A549 (cell line): ENCODE data around the gene UFSP1. TPM values are rescaled to one million over a fixed set of nuclear protein-coding genes. Genes with fewer than 3 reads are reported as not detected.

Experiments
- ATAC-seq, 2 experiments: fragments of 200-7000 bp in 1 of 2; fragments of >200 bp in 1 of 2; cut with Nextera tagmentation in 1 of 2; cut with Tn5 transposase in 1 of 2; 3 replicates each; pipeline versions ENCODE4 v1.8.0 to v1.9.1; 2018 to 2020; ENCODE audit warnings: mild to moderate bottlenecking in 1 of 2, moderate library complexity in 1 of 2
- CTCF ChIA-PET: fragments of 300-600 bp; sonication (Branson Sonifier 250); formaldehyde crosslinking; extraction: SDS; loops from one replicate; lab custom pipeline; 2021; ENCODE audit warnings: antibody characterized with exemption, inconsistent platforms; lab: Yijun Ruan, JAX
- POLR2A ChIA-PET: fragments of 350-600 bp; formaldehyde crosslinking; extraction: SDS; loops from one replicate; lab custom pipeline; 2021; ENCODE audit warnings: antibody characterized with exemption, inconsistent platforms; lab: Yijun Ruan, JAX
- DNase-seq, 2 experiments: peaks; one replicate each; pipeline versions ENCODE4 v3.0.0 to v3.0.0-alpha.2; 2011 to 2016; ENCODE audit warnings: low read depth in 1 of 2, low spot score in 1 of 2
- FAIRE-seq: peaks from 2 replicates; lab custom pipeline; 2011; peaks lifted over from hg19 to GRCh38; lab: Jason Lieb, UNC
- H3K27ac ChIP-seq, 2 experiments: fragments of >200 bp; sonication (Bioruptor Twin); formaldehyde crosslinking; 3 replicates each; pipeline ENCODE4 v1.5.1; 2016 to 2017
- H3K4me1 ChIP-seq: fragments of >200 bp; sonication (Bioruptor Twin); formaldehyde crosslinking; 3 replicates; pipeline ENCODE4 v1.6.1; 2016
- H3K4me2 ChIP-seq: fragments of >200 bp; sonication (Bioruptor Twin); formaldehyde crosslinking; 3 replicates; pipeline ENCODE4 v1.6.1; 2016
- H3K4me3 ChIP-seq: fragments of >200 bp; sonication (Bioruptor Twin); formaldehyde crosslinking; 3 replicates; pipeline ENCODE4 v1.5.1; 2016
- H3K9me3 ChIP-seq: fragments of >200 bp; sonication (Bioruptor Twin); formaldehyde crosslinking; 3 replicates; pipeline ENCODE4 v1.6.1; 2016
- CEBPB ChIP-seq, 2 experiments: fragments of >200 bp in 1 of 2; sonication (Bioruptor Twin) in 1 of 2; formaldehyde crosslinking in 1 of 2; IDR thresholded peaks; 2 replicates each; pipeline ENCODE4 v1.6.1; 2012 to 2016
- CHD4 ChIP-seq: fragments of 200-600 bp; sonication (generic); IDR thresholded peaks from 2 replicates; pipeline ENCODE4 v1.6.1; 2016; ENCODE audit warnings: antibody characterized with exemption, mild to moderate bottlenecking, borderline replicate concordance
- CTCF ChIP-seq: fragments of >200 bp; sonication (Bioruptor Twin); formaldehyde crosslinking; IDR thresholded peaks from 3 replicates; pipeline ENCODE4 v1.5.1; 2016
- FOXS1 ChIP-seq: fragments of 250-450 bp; sonication (Bioruptor Pico); IDR thresholded peaks from 2 replicates; pipeline ENCODE4 v1.5.0; 2020; ENCODE audit warnings: mild to moderate bottlenecking, moderate library complexity
- PHF8 ChIP-seq: fragments of 200-600 bp; sonication (generic); IDR thresholded peaks from 2 replicates; pipeline ENCODE4 v1.6.1; 2016; ENCODE audit warnings: low read depth, mild to moderate bottlenecking, antibody characterized with exemption, moderate library complexity, borderline replicate concordance
- POLR2AphosphoS2 ChIP-seq: conservative IDR thresholded peaks from 2 replicates; pipeline ENCODE4 v1.6.1; 2012; ENCODE audit warnings: low read length, improper control_type of control experiment, inconsistent platforms
- RAD21 ChIP-seq, 2 experiments: fragments of >200 bp in 1 of 2; sonication (Bioruptor Twin) in 1 of 2; formaldehyde crosslinking in 1 of 2; IDR thresholded peaks in 1 of 2; conservative IDR thresholded peaks in 1 of 2; 2 replicates in 1 of 2; 3 replicates in 1 of 2; pipeline ENCODE4 v1.6.1; 2012 to 2018; ENCODE audit warnings: inconsistent platforms in 1 of 2
- RCOR1 ChIP-seq: fragments of 150-350 bp; IDR thresholded peaks from 2 replicates; pipeline ENCODE4 v1.6.1; 2014; ENCODE audit warnings: antibody characterized with exemption, low read length, low read depth
- RFX5 ChIP-seq: fragments of 450-650 bp; IDR thresholded peaks from 2 replicates; pipeline ENCODE4 v1.7.1; 2014; ENCODE audit warnings: antibody characterized with exemption, mild to moderate bottlenecking, moderate library complexity
- SMC3 ChIP-seq: fragments of >200 bp; sonication (Bioruptor Twin); formaldehyde crosslinking; IDR thresholded peaks from 3 replicates; pipeline ENCODE4 v1.6.1; 2018; ENCODE audit warnings: inconsistent platforms
- TP53 ChIP-seq: fragments of 250-450 bp; sonication (Bioruptor Pico); IDR thresholded peaks from 2 replicates; pipeline ENCODE4 v1.5.0; 2021; ENCODE audit warnings: mild to moderate bottlenecking, moderate library complexity
- WGBS: methylation state at CpG from one replicate; pipeline ENCODE4 v1.1.6; 2017; ENCODE audit errors: missing lambda C conversion rate; 5-methylcytosine and 5-hydroxymethylcytosine counted together
- polyA plus RNA-seq, 4 experiments: library from polyadenylated mRNA; depleted of rRNA in 3 of 4; stranded (reverse); fragments of >200 nt; fragmentation: RNase III in 1 of 4; extraction: RNeasy Plus Mini Kit Qiagen cat#74134 plus additional on column Dnase treatment in 1 of 4; gene quantifications; 2 replicates in 3 of 4; 3 replicates in 1 of 4; pipeline ENCODE4 v1.2.3, GENCODE V29; 2011 to 2017
- TF ChIP-seq, protein P1 (sequence below): IDR thresholded peaks from 2 replicates; pipeline ENCODE4 v1.6.1; 2012
- TF ChIP-seq, protein P2 (sequence below): IDR thresholded peaks from 2 replicates; pipeline ENCODE4 v1.6.1; 2012

Gene UFSP1
- polyA plus RNA-seq, 2 of the 4 experiments (the other 2 are of a cell fraction): 1.9 to 6.9 TPM

DNA sequence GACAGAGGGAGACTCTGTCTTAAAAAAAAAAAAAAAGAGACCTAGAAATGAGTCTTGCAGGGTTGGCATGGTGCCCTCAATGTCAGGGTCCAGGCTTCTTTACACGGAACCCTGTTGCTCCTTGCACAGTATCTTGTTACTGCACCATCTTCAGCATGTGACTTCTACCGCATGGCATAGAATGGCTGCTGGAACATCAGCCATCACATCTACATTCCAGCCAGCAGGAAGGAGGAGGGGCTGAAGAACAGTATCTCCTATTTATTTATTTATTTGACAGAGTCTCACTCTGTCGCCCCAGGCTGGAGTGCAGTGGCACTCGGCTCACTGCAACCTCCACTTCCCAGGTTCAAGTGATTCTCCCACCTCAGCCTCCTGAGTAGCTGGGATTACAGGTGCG lies 9.9 kb upstream of the UFSP1 start:
- 72% methylated on average over 5 of the region's 5 CpGs for WGBS

GRCh38 chr7:100897772-100898454 lies 8.4 kb upstream of the UFSP1 start:
- Histone ChIP-seq H3K4me1 (peaks cover 19% of the 10 kb centered on the region), H3K9me3 (no peaks in the 10 kb centered on the region), H3K4me3 (no peak overlapping the region), H3K4me2 (no peak overlapping the region), H3K27ac (no peak overlapping the region)
- no peak for TF ChIP-seq PHF8
- TF ChIP-seq, protein P1, sequence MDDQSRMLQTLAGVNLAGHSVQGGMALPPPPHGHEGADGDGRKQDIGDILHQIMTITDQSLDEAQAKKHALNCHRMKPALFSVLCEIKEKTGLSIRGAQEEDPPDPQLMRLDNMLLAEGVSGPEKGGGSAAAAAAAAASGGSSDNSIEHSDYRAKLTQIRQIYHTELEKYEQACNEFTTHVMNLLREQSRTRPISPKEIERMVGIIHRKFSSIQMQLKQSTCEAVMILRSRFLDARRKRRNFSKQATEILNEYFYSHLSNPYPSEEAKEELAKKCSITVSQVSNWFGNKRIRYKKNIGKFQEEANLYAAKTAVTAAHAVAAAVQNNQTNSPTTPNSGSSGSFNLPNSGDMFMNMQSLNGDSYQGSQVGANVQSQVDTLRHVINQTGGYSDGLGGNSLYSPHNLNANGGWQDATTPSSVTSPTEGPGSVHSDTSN: no peak
- TF ChIP-seq POLR2AphosphoS2: no peak
- TF ChIP-seq CHD4: no peak
- ATAC-seq: no peak
- no peak for FAIRE-seq
- DNase-seq: no peak
- POLR2A ChIA-PET: no interaction called here
- WGBS: 69% methylated on average over 13 of the region's 13 CpGs
- CTCF ChIA-PET: interaction anchor here (0.6 to 2.3 kb wide), 19 partner anchors 8 to 818 kb away, joined by 3 to 31 read pairs (median 4); partner anchors contain the start of gene MUC3A

More for the DNA sequence above, 9.9 kb upstream of the UFSP1 start:
- Histone ChIP-seq H3K9me3 (no peaks in the 10 kb centered on the region), H3K4me1 (peaks cover 18% of the 10 kb centered on the region), H3K27ac (no peak overlapping the region), H3K4me2 (no peak overlapping the region)
- no peak for FAIRE-seq
- TF ChIP-seq CEBPB (IDR thresholded peaks at IDR 0.05) (no peak), RCOR1 (no peak), FOXS1 (no peak), RFX5 (no peak)
- TF ChIP-seq, protein P2, sequence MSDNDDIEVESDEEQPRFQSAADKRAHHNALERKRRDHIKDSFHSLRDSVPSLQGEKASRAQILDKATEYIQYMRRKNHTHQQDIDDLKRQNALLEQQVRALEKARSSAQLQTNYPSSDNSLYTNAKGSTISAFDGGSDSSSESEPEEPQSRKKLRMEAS: no peak
- TF ChIP-seq, all 56 proteins: peak for 0
- CTCF ChIA-PET: interaction anchor here (0.6 to 7.3 kb wide), 9 partner anchors 50 to 293 kb away, joined by 3 to 45 read pairs (median 5); partner anchors contain the start of gene MUC3A
- ATAC-seq (no peak), DNase-seq (no peak)
- POLR2A ChIA-PET: no interaction called here
- H3K4me3 ChIP-seq: no peak overlapping the region

DNA sequence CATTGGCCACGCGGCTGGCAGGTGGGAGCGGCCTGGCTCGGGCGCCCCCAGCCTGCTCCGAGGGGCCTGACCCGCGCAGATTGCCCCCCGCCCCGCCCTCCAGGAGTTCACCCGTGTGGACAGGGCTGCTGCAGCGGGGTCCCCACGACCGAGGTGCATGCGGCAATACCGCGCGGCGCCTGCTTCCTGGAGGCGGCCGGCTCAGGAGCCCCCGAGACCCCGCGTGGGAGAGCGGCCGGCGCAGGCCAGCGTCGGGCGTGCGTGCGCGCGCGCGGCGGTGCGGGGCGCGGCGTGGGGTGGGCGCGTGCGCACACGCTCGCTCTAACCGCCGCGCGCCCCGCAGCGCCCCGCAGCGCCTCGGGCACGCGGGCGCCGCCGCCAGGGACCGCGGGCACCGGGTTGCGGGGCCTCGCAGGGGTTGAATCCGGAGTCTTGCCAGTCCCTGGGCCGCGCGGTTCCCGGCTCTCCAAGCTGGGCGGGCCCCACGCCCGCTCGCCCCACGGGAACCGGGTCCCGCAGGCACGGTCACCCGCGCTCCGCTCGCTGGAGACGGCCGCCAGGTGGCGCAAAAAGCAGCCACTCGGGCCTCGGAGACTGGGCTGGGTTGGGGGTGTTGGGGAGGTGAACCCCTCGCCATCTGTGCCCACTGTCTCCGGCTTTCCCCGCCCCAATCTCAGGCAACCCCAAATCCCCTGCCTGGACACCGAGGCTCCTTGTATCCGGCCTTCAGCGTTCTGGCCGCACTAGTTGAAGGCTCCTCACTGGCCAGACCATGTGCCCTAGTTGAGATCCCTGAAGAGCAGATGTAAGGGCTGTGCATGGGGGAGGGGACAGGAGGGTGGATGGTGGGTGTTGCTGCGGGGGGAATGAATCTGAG lies 7.5 kb upstream of the UFSP1 start:
- Histone ChIP-seq H3K27ac (peak overlapping the region; percentile 20 to 69; a peak in 4 of 6 replicates), H3K4me1 (peaks cover 19% of the 10 kb centered on the region), H3K4me2 (peak overlapping the region; percentile 98), H3K9me3 (no peaks in the 10 kb centered on the region), H3K4me3 (peak overlapping the region; percentile 49)
- DNase-seq: no peak
- ChIA-PET POLR2A (no interaction called here), CTCF (interaction anchor here (0.6 to 2.3 kb wide), 10 partner anchors 14 to 819 kb away, joined by 3 to 31 read pairs (median 5); partner anchors contain the start of gene MUC3A)
- TF ChIP-seq POLR2AphosphoS2: no peak
- TF ChIP-seq TP53 (CRISPR knock-in tag): no peak
- TF ChIP-seq RAD21 (conservative IDR thresholded peaks at IDR 0.05 in 1 of 2, IDR thresholded peaks at IDR 0.05 in 1 of 2): peak; percentile 65 to 83
- TF ChIP-seq CTCF: peak; percentile 90
- TF ChIP-seq, protein P2: peak; percentile 28; the same call in 1 of the 2 replicates
- TF ChIP-seq SMC3: peak; percentile 98
- ATAC-seq: peak; percentile 45 to 50
- 7% methylated on average over 3 of the region's 95 CpGs for WGBS
- no peak for FAIRE-seq
